ENCODE data around the gene EFNA4.

Gene EFNA4

DNA sequence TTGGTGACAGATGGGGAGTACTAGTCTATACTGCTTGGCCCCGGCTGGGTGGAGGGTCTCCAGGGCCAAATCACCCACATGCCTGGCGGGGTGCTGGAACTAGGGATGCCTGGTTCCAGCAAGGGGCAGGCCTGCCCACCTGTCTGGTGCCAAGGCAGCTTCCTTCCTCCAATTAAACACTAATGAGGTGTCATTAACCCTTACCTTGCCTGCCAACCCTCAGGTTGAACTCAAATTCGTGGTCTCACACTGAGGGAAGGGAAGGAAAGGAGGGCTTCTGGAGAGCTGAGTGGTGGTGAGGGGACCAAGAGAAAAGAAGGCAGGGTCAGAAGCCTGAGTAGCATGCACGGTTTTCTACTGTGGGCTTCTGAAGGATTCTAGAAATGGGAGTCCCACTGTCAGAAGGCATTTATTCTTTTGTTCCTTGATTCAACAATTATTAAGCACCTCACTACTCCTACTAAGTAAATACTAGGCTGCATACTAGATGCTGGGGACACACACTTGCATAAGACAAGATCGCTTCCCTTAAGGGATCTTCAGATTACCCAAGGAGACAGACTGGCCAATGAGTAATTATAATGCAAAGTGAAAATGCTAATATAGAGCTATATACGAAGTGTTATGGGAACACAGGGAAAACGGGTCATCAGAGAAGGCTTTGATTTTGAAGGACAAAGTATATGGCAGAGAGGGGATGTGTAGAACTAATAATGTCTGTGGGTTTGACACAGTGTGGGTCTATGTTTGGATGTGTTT lies 9.2 kb downstream of the EFNA4 start:
- CTCF ChIA-PET: interaction anchor here (0.9 to 10.6 kb wide), 9 partner anchors 11 to 28 kb away, joined by 3 to 122 read pairs (median 5); partner anchors contain the start of gene EFNA4

DNA sequence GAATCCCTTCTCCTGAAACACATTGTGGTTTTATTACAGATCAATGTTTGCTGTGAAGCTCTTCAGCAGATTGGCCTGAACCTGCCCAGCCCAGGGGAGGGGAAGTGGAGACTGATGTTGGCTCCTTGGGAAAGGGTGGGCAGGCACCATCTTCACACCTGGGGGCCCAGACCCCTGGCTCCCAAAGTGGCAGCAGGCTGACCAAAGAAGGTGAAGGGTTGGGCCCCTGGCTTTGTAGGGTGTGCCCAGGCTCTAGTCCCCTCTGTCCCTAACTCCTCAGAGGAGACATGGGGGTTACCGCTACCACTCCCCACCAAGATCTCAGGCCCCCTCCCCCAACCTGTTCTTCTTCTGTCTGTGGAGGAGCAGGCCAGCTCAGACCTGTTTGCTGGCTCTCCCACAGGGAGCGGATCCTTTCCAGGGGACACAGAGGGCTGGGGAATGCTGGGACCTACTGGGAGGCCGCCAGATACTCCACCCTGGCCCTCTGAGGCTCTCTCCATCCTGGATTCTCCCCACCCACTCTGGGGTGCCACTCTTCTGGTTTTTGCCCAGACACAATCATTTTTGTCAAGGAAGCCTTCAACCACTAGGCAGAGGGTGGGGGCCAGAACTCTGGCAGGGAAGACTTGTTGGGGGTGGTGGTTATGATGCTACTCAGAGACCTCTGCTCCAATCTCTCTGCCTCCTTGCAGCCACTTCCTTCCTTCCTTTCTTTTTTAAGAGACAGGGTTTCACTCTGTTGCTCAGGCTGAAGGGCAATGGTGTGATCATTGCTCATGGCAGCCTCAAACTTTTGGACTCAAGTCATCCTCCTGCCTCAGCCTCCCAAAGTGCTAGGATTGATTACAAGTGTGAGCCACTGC lies 10.1 kb downstream of the EFNA4 start:
- H3K4me3 ChIP-seq (ENCODE audit: low read depth, low read length): no peak overlapping the region
- ChIA-PET CTCF (interaction anchor here (1.0 to 10.6 kb wide), 9 partner anchors 10 to 94 kb away, joined by 3 to 122 read pairs (median 5); partner anchors contain the start of genes ADAM15 and EFNA4), POLR2A (no interaction called here)
- TF ChIP-seq, protein P1, sequence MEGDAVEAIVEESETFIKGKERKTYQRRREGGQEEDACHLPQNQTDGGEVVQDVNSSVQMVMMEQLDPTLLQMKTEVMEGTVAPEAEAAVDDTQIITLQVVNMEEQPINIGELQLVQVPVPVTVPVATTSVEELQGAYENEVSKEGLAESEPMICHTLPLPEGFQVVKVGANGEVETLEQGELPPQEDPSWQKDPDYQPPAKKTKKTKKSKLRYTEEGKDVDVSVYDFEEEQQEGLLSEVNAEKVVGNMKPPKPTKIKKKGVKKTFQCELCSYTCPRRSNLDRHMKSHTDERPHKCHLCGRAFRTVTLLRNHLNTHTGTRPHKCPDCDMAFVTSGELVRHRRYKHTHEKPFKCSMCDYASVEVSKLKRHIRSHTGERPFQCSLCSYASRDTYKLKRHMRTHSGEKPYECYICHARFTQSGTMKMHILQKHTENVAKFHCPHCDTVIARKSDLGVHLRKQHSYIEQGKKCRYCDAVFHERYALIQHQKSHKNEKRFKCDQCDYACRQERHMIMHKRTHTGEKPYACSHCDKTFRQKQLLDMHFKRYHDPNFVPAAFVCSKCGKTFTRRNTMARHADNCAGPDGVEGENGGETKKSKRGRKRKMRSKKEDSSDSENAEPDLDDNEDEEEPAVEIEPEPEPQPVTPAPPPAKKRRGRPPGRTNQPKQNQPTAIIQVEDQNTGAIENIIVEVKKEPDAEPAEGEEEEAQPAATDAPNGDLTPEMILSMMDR (IDR thresholded peaks at IDR 0.05; ENCODE audit: insufficient read depth, low read length, missing control alignments): no peak
- no peak for DNase-seq (ENCODE audit: low read depth, low spot score)

More for the DNA sequence above, 9.2 kb downstream of the EFNA4 start:
- no peak for DNase-seq (ENCODE audit: low read depth, low spot score)
- no peak overlapping the region for H3K4me3 ChIP-seq (ENCODE audit: low read depth, low read length)
- TF ChIP-seq, protein P1 (IDR thresholded peaks at IDR 0.05; ENCODE audit: insufficient read depth, low read length, missing control alignments): no peak
- POLR2A ChIA-PET: no interaction called here

DNA sequence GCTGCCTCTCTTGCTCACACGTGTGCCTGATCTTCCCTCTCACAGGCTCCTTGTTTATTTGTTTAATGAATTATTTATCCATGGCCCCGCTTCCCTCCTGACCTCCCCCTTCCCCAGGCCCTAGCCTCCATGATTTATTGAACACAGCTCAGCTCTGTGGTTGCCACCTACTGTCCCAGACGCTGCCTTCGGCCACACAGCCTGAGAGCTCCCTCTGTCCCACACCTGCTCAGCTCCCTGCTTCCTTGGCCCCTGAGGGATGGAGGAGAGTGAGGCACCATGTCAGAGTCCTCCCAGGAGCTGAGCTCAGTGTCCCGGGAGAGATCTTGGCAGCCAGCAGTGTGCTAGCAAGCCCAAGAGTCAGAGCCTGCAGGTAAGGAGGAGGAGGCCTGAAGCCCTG lies 12.0 kb downstream of the EFNA4 start:
- ChIA-PET POLR2A (no interaction called here), CTCF (interaction anchor here (1.0 to 10.6 kb wide), 12 partner anchors 10 to 406 kb away, joined by 3 to 122 read pairs (median 5); partner anchors contain the start of genes ADAM15, EFNA4, KRTCAP2 and TRIM46)
- no peak for DNase-seq (ENCODE audit: low read depth, low spot score)
- H3K4me3 ChIP-seq (ENCODE audit: low read depth, low read length): no peak overlapping the region
- TF ChIP-seq, protein P1 (IDR thresholded peaks at IDR 0.05; ENCODE audit: insufficient read depth, low read length, missing control alignments): no peak

DNA sequence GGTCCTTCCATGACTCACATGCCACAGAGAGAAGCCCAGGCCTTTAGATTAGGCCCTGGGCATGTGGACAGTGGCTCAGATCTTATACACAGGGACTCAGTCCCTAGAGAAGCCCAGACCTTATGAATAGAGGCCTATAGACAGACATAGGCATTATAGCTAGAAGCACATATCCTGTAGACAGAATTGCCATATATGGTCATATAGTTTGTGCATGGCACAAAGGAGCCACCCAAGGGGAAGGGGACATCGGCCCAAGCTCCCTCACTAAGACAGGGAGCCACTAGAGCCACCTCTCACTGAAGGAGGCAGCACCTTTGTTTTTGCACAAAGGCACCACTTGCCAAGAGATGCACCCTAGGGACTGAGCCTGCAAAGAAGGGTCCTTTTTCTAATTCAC lies 12.8 kb downstream of the EFNA4 start:
- no peak for DNase-seq (ENCODE audit: low read depth, low spot score)
- POLR2A ChIA-PET: no interaction called here
- no peak overlapping the region for H3K4me3 ChIP-seq (ENCODE audit: low read depth, low read length)
- CTCF ChIA-PET: interaction anchor here (0.6 to 10.6 kb wide), 8 partner anchors 9 to 97 kb away, joined by 3 to 122 read pairs (median 12); partner anchors contain the start of genes ADAM15, EFNA4 and KRTCAP2
- TF ChIP-seq, protein P1 (IDR thresholded peaks at IDR 0.05; ENCODE audit: insufficient read depth, low read length, missing control alignments): no peak

DNA sequence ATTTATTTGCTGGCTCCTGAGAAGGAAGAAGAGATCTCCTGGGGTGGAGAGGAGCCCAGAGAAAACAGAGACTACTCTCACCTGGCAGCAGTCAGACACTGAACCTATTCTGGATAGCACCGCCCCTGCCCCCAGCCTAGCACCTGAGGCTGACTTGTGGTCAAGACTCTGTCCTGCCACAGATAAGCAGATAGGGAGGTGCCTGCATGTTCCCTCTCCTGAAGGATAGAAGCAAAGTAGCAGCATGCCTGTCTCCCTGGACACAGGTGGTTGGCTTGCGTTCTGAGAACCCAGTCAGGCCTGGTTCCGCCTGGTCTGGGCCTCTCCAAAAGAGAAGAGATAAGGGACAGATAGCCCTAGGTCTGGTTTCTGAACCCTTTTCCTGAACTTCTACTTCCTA lies 13.8 kb downstream of the EFNA4 start:
- ChIA-PET POLR2A (no interaction called here), CTCF (interaction anchor here (0.8 to 10.6 kb wide), 4 partner anchors 8 to 96 kb away, joined by 3 to 122 read pairs (median 40); partner anchors contain the start of genes EFNA4 and KRTCAP2)
- TF ChIP-seq, protein P1 (IDR thresholded peaks at IDR 0.05; ENCODE audit: insufficient read depth, low read length, missing control alignments): no peak
- no peak for DNase-seq (ENCODE audit: low read depth, low spot score)
- H3K4me3 ChIP-seq (ENCODE audit: low read depth, low read length): no peak overlapping the region

All from AG04449 (cell line).